ENCODE measurements around the gene FOXA3. TPM values are rescaled to one million over a fixed set of nuclear protein-coding genes. Genes with fewer than 3 reads are reported as not detected.

The FOXA3 gene
- total RNA-seq (not detected), total RNA-seq (0 to 1.1 (median 0.07) reads per million in 172 experiments)
- polyA plus RNA-seq (2013, experiment 1 of 2) = 0.03 TPM
- polyA plus RNA-seq (2013, experiment 2 of 2) = 0.03 TPM

GRCh38 chr19:45863840-45864628 is at the start of gene FOXA3:
Gene FOXA3, plus strand, starts transcription at chr19:45864326. Its CDS starts 131 bp downstream, at chr19:45864457.
- CTCF ChIA-PET = interaction anchor here (0.8 to 2.7 kb wide), 10 partner anchors 10 to 379 kb away, joined by 3 to 14 read pairs (median 6); partner anchors contain the start of genes IRF2BP1 and MYPOP
- no peaks in the 10 kb centered on the region for H3K9me3 Mint-ChIP-seq
- Histone ChIP-seq H3K27ac (ENCODE audit: low read depth in 1 of 2, low read length in 2 of 2) (no peak within 1 kb of the TSS), H3K36me3 (ENCODE audit: insufficient read depth, low read length) (peaks cover 13% of the 10 kb centered on the region), H3K4me3 (ENCODE audit: low read length) (peak within 1 kb of the TSS; percentile 80), H3K9me3 (ENCODE audit: control insufficient read depth in 1 of 2, insufficient read depth in 1 of 2, low read length in 2 of 2) (peaks cover 0 to 4% of the 10 kb centered on the region in 2 experiments), H3K4me1 (ENCODE audit: insufficient read depth, low read length) (peaks cover 29% of the 10 kb centered on the region), H3K27me3 (ENCODE audit: control insufficient read depth in 1 of 2, insufficient read depth in 2 of 2, low read length in 2 of 2) (peaks cover 9 to 13% of the 10 kb centered on the region in 2 experiments)
- peaks cover 17% of the 10 kb centered on the region for H3K36me3 Mint-ChIP-seq (ENCODE audit: low read depth)
- intact Hi-C loops (cut with DNase I, micrococcal nuclease) = loop anchor here (1.0 to 10.0 kb wide), 9 partner anchors 18 to 909 kb away; partner anchors contain the start of genes IRF2BP1 (in 2 of the 2), CCDC61 (in 1 of the 2), CLPTM1 (in 1 of the 2) and DMWD (in 1 of the 2)
- TF ChIP-seq, protein P1, sequence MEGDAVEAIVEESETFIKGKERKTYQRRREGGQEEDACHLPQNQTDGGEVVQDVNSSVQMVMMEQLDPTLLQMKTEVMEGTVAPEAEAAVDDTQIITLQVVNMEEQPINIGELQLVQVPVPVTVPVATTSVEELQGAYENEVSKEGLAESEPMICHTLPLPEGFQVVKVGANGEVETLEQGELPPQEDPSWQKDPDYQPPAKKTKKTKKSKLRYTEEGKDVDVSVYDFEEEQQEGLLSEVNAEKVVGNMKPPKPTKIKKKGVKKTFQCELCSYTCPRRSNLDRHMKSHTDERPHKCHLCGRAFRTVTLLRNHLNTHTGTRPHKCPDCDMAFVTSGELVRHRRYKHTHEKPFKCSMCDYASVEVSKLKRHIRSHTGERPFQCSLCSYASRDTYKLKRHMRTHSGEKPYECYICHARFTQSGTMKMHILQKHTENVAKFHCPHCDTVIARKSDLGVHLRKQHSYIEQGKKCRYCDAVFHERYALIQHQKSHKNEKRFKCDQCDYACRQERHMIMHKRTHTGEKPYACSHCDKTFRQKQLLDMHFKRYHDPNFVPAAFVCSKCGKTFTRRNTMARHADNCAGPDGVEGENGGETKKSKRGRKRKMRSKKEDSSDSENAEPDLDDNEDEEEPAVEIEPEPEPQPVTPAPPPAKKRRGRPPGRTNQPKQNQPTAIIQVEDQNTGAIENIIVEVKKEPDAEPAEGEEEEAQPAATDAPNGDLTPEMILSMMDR (IDR thresholded peaks at IDR 0.05) = peak; percentile 64
- H3K4me1 Mint-ChIP-seq (ENCODE audit: low read depth) = peaks cover 34% of the 10 kb centered on the region
- H3K27ac Mint-ChIP-seq = peak within 1 kb of the TSS; percentile 83
- DNase-seq (peak in 12 of 14 experiments; percentile 27 to 83 (median 48)), ATAC-seq (ENCODE audit: poor library complexity) (no peak)
- peaks cover 29% of the 10 kb centered on the region for H3K27me3 Mint-ChIP-seq
- peak within 1 kb of the TSS; percentile 99 for H3K4me3 Mint-ChIP-seq
- POLR2A ChIA-PET = interaction anchor here (0.5 to 2.4 kb wide), 16 partner anchors 22 to 1411 kb away, joined by 3 to 37 read pairs (median 4); partner anchors contain the start of genes CCDC61, INAFM1, IRF2BP1 and MYPOP

GRCh38 chr19:45814851-45815480 is 49.2 kb upstream of the FOXA3 start, which contains the start of gene RSPH6A:
Gene RSPH6A, minus strand, starts transcription at chr19:45815308. Its CDS starts 132 bp downstream, at chr19:45815176.
- Mint-ChIP-seq H3K4me3 (no peak within 1 kb of the TSS), H3K27me3 (peaks cover 25% of the 10 kb centered on the region), H3K4me1 (ENCODE audit: low read depth) (peaks cover 6% of the 10 kb centered on the region), H3K27ac (no peak within 1 kb of the TSS), H3K36me3 (ENCODE audit: low read depth) (peaks cover 5% of the 10 kb centered on the region), H3K9me3 (no peaks in the 10 kb centered on the region)
- DNase-seq (no peak), ATAC-seq (ENCODE audit: poor library complexity) (no peak)
- peaks cover 25% of the 10 kb centered on the region for H3K4me1 ChIP-seq (ENCODE audit: insufficient read depth, low read length)
- TF ChIP-seq, protein P1 (IDR thresholded peaks at IDR 0.05) = no peak
- POLR2A ChIA-PET = interaction anchor here (0.8 to 1.9 kb wide), 2 partner anchors 22 to 49 kb away, joined by 3 to 8 read pairs; partner anchors contain the start of genes DMWD and FOXA3
- H3K36me3 ChIP-seq (ENCODE audit: insufficient read depth, low read length) = peaks cover 3% of the 10 kb centered on the region
- CTCF ChIA-PET = no interaction called here
- H3K9me3 ChIP-seq (ENCODE audit: control insufficient read depth in 1 of 2, insufficient read depth in 1 of 2, low read length in 2 of 2) = no peaks in the 10 kb centered on the region
- peaks cover 7 to 13% of the 10 kb centered on the region in 2 experiments for H3K27me3 ChIP-seq (ENCODE audit: control insufficient read depth in 1 of 2, insufficient read depth in 2 of 2, low read length in 2 of 2)
- H3K27ac ChIP-seq (ENCODE audit: low read depth in 1 of 2, low read length in 2 of 2) = no peak within 1 kb of the TSS
- peak within 1 kb of the TSS; percentile 8 for H3K4me3 ChIP-seq (ENCODE audit: low read length)
- intact Hi-C loops (cut with DNase I, micrococcal nuclease) = loop anchor here in 1 of 2 experiments (5.0 kb wide), 2 partner anchors 47 to 202 kb away; partner anchors contain the start of genes FOXA3 and SYMPK
